ENCODE measurements around the gene GRPEL1. TPM values are rescaled to one million over a fixed set of nuclear protein-coding genes. Genes with fewer than 3 reads are reported as not detected.

Gene GRPEL1
- total RNA-seq, 2 donors from 2014 or later = 26.7 to 40.1 TPM

- H3K27me3 ChIP-seq (replicated peaks; ENCODE audit: insufficient read depth) = no peaks in the 10 kb centered on the region
These were observed 42.7 kb upstream of the GRPEL1 start for GRCh38 chr4:7110546-7110945.

GRCh38 chr4:7109169-7109568 lies 41.3 kb upstream of the GRPEL1 start:
- H3K27me3 ChIP-seq (replicated peaks; ENCODE audit: insufficient read depth) = no peaks in the 10 kb centered on the region
- H3K4me1 ChIP-seq (ENCODE audit: control insufficient read depth in 1 of 2, low read depth in 2 of 2) = peaks cover 0 to under 1% of the 10 kb centered on the region in 2 donors
- no peaks in the 10 kb centered on the region for H3K9me3 ChIP-seq
- DNase-seq (ENCODE audit: low spot score) = no peak
- H3K36me3 ChIP-seq = no peaks in the 10 kb centered on the region
- no peak for ATAC-seq (ENCODE audit: insufficient number of reproducible peaks, low FRiP score, low read depth)
- TF ChIP-seq CTCF (IDR thresholded peaks at IDR 0.05) = no peak
- no peak overlapping the region for H3K27ac ChIP-seq
- no peak overlapping the region for H3K4me3 ChIP-seq

More at GRCh38 chr4:7110546-7110945, 42.7 kb upstream of the GRPEL1 start:
- Histone ChIP-seq H3K27ac (no peak overlapping the region), H3K4me3 (no peak overlapping the region), H3K9me3 (no peaks in the 10 kb centered on the region), H3K4me1 (ENCODE audit: control insufficient read depth in 1 of 2, low read depth in 2 of 2) (no peaks in the 10 kb centered on the region), H3K36me3 (no peaks in the 10 kb centered on the region)
- TF ChIP-seq CTCF (IDR thresholded peaks at IDR 0.05) = no peak
- DNase-seq (ENCODE audit: low spot score) (no peak), ATAC-seq (ENCODE audit: insufficient number of reproducible peaks, low FRiP score, low read depth) (no peak)

- DNase-seq (ENCODE audit: low spot score) (no peak), ATAC-seq (ENCODE audit: insufficient number of reproducible peaks, low FRiP score, low read depth) (no peak)
- no peak overlapping the region for H3K4me3 ChIP-seq
- H3K9me3 ChIP-seq = no peaks in the 10 kb centered on the region
- H3K27me3 ChIP-seq (replicated peaks; ENCODE audit: insufficient read depth) = no peaks in the 10 kb centered on the region
- peaks cover 0 to 6% of the 10 kb centered on the region in 2 donors for H3K4me1 ChIP-seq (ENCODE audit: control insufficient read depth in 1 of 2, low read depth in 2 of 2)
- H3K36me3 ChIP-seq = no peaks in the 10 kb centered on the region
- no peak for TF ChIP-seq CTCF (IDR thresholded peaks at IDR 0.05)
- H3K27ac ChIP-seq = no peak overlapping the region
These were observed 40.8 kb upstream of the GRPEL1 start for GRCh38 chr4:7108660-7109059.

- no peak for TF ChIP-seq CTCF (IDR thresholded peaks at IDR 0.05)
- no peak overlapping the region for H3K4me3 ChIP-seq
- peaks cover 0 to 9% of the 10 kb centered on the region in 2 donors for H3K4me1 ChIP-seq (ENCODE audit: control insufficient read depth in 1 of 2, low read depth in 2 of 2)
- H3K36me3 ChIP-seq = no peaks in the 10 kb centered on the region
- no peak for ATAC-seq (ENCODE audit: insufficient number of reproducible peaks, low FRiP score, low read depth)
- no peak overlapping the region for H3K27ac ChIP-seq
- DNase-seq (ENCODE audit: low spot score) = no peak
- H3K27me3 ChIP-seq (replicated peaks; ENCODE audit: insufficient read depth) = no peaks in the 10 kb centered on the region
- H3K9me3 ChIP-seq = no peaks in the 10 kb centered on the region
These were observed 40.3 kb upstream of the GRPEL1 start for GRCh38 chr4:7108046-7108625.

GRCh38 chr4:7107166-7107905 lies 39.5 kb upstream of the GRPEL1 start:
- TF ChIP-seq CTCF (IDR thresholded peaks at IDR 0.05) = no peak
- H3K4me1 ChIP-seq (ENCODE audit: control insufficient read depth in 1 of 2, low read depth in 2 of 2) = peaks cover 5 to 14% of the 10 kb centered on the region in 2 donors
- DNase-seq (ENCODE audit: low spot score) (no peak), ATAC-seq (ENCODE audit: insufficient number of reproducible peaks, low FRiP score, low read depth) (no peak)
- H3K27ac ChIP-seq = no peak overlapping the region
- no peaks in the 10 kb centered on the region for H3K36me3 ChIP-seq
- no peak overlapping the region for H3K4me3 ChIP-seq
- no peaks in the 10 kb centered on the region for H3K27me3 ChIP-seq (replicated peaks; ENCODE audit: insufficient read depth)
- H3K9me3 ChIP-seq = no peaks in the 10 kb centered on the region
